B cell (primary cell): Measurements from ENCODE around the gene KIRREL3. TPM values are rescaled to one million over a fixed set of nuclear protein-coding genes. Genes with fewer than 3 reads are reported as not detected.
A peak's percentile ranks its signal among the peaks of the same experiment; 100 is the strongest.

Experiments
- ATAC-seq: fragments of 200-7000 bp; cut with Tn5 transposase; one replicate; pipeline ENCODE4 v1.10.0; 2021; ENCODE audit warnings: low read depth, mild to moderate bottlenecking, moderate number of reproducible peaks, moderate library complexity
- CTCF ChIA-PET: fragments of 350-600 bp; sonication (Branson Sonifier 250); formaldehyde crosslinking; loops from one replicate; lab custom pipeline; 2021; ENCODE audit warnings: antibody characterized with exemption, inconsistent platforms; lab: Charles Lee
- POLR2A ChIA-PET: fragments of 350-600 bp; sonication (Branson Sonifier 250); formaldehyde crosslinking; loops from one replicate; lab custom pipeline; 2021; ENCODE audit warnings: antibody characterized with exemption; lab: Charles Lee
- DNase-seq: peaks from one replicate; pipeline ENCODE4 v3.0.0; 2013
- H2AFZ ChIP-seq: 2 replicates; pipeline ENCODE4 v1.6.1; 2012; ENCODE audit warnings: mild to moderate bottlenecking, low read depth, low read length; ENCODE audit not compliant: insufficient read depth, poor library complexity, severe bottlenecking
- H3K27ac ChIP-seq, 2 donors: 1 replicate in 1 of 2; 2 replicates in 1 of 2; pipeline ENCODE4 v1.5.1; 2012 to 2013; ENCODE audit warnings: low read length in 2 of 2, mild to moderate bottlenecking in 2 of 2, moderate library complexity in 1 of 2
- H3K27me3 ChIP-seq, 4 experiments: fragments of 200-600 bp in 1 of 4; sonication (generic) in 1 of 4; replicated peaks in 1 of 4; 1 replicate in 2 of 4; 2 replicates in 2 of 4; pipeline versions ENCODE4 v1.6.1 to v1.7.0; 2013 to 2016; ENCODE audit warnings: low read length in 3 of 4, mild to moderate bottlenecking in 2 of 4, mixed read lengths in 1 of 4, moderate library complexity in 1 of 4; ENCODE audit not compliant: insufficient read depth in 4 of 4, control insufficient read depth in 3 of 4; ENCODE audit errors: control extremely low read depth in 1 of 4
- H3K36me3 ChIP-seq, 2 experiments: replicated peaks in 1 of 2; 1 replicate in 1 of 2; 2 replicates in 1 of 2; pipeline versions ENCODE4 v1.6.1 to v1.7.1; 2013; ENCODE audit warnings: low read length in 1 of 2; ENCODE audit not compliant: insufficient read depth in 2 of 2, control insufficient read depth in 1 of 2; ENCODE audit errors: control extremely low read depth in 1 of 2, extremely low read depth in 1 of 2
- H3K4me1 ChIP-seq, 2 donors: fragments of 200-600 bp in 1 of 2; sonication (generic) in 1 of 2; 1 replicate in 1 of 2; 2 replicates in 1 of 2; pipeline versions ENCODE4 v1.5.1 to v1.6.1; 2013 to 2017; ENCODE audit warnings: low read length in 2 of 2; ENCODE audit not compliant: control insufficient read depth in 2 of 2, insufficient read depth in 2 of 2
- H3K4me2 ChIP-seq: replicated peaks from 2 replicates; pipeline ENCODE3; 2012; ENCODE audit warnings: mild to moderate bottlenecking, low read depth, low read length; ENCODE audit not compliant: poor library complexity, severe bottlenecking
- H3K4me3 ChIP-seq, 5 experiments: fragments of 200-600 bp in 1 of 5; sonication (generic) in 1 of 5; 1 replicate in 3 of 5; 2 replicates in 2 of 5; pipeline versions ENCODE4 v1.5.1 to v1.7.0; 2011 to 2016; ENCODE audit warnings: low read length in 4 of 5, mild to moderate bottlenecking in 4 of 5, low read depth in 2 of 5, control low read depth in 1 of 5, moderate library complexity in 1 of 5; ENCODE audit not compliant: insufficient read depth in 1 of 5; ENCODE audit errors: control extremely low read depth in 1 of 5, extremely low read depth in 1 of 5
- H3K79me2 ChIP-seq: fragments of 200-600 bp; sonication (generic); one replicate; pipeline ENCODE4 v1.6.0; 2016; ENCODE audit warnings: low read length; ENCODE audit not compliant: control insufficient read depth, insufficient read depth
- H3K9ac ChIP-seq: fragments of 200-600 bp; sonication (generic); 2 replicates; pipeline ENCODE4 v1.6.1; 2017; ENCODE audit warnings: mild to moderate bottlenecking, low read length, moderate library complexity
- H3K9me3 ChIP-seq, 3 donors: one replicate each; pipeline versions ENCODE4 v1.6.1 to v1.7.1; 2013; ENCODE audit warnings: low read length in 2 of 3; ENCODE audit not compliant: control insufficient read depth in 2 of 3, insufficient read depth in 1 of 3; ENCODE audit errors: control extremely low read depth in 1 of 3
- H4K20me1 ChIP-seq: 2 replicates; pipeline ENCODE4 v1.6.0; 2012; ENCODE audit warnings: mild to moderate bottlenecking, low read length; ENCODE audit not compliant: insufficient read depth, control insufficient read depth, poor library complexity, severe bottlenecking
- H3K27ac Mint-ChIP-seq: one replicate; pipeline ENCODE4 v1.8.0; 2021; ENCODE audit warnings: mixed read lengths
- H3K27me3 Mint-ChIP-seq: one replicate; pipeline ENCODE4 v1.8.0; 2021; ENCODE audit warnings: mixed read lengths
- H3K4me1 Mint-ChIP-seq: one replicate; pipeline ENCODE4 v1.8.0; 2021; ENCODE audit warnings: mixed read lengths
- H3K4me3 Mint-ChIP-seq: one replicate; pipeline ENCODE4 v1.8.0; 2021; ENCODE audit warnings: mixed read lengths
- H3K9me3 Mint-ChIP-seq: one replicate; pipeline ENCODE4 v1.8.0; 2022; ENCODE audit warnings: mixed read lengths; ENCODE audit not compliant: insufficient read depth
- CTCF ChIP-seq: fragments of 200-600 bp; IDR thresholded peaks from one replicate; pipeline ENCODE4 v1.8.0; 2022; ENCODE audit warnings: antibody characterized with exemption, mild to moderate bottlenecking
- EZH2 ChIP-seq: IDR thresholded peaks from 2 replicates; pipeline ENCODE4 v1.6.1; 2012; ENCODE audit warnings: borderline replicate concordance, low read depth, mild to moderate bottlenecking, moderate library complexity, low read length; ENCODE audit not compliant: insufficient read depth, poor library complexity, severe bottlenecking
- WGBS: methylation state at CpG from one replicate; pipeline ENCODE4 v1.1.5; 2013; ENCODE audit warnings: missing lambda C conversion rate; ENCODE audit not compliant: insufficient coverage; 5-methylcytosine and 5-hydroxymethylcytosine counted together
- intact Hi-C: fragments of 100-400 bp; cut with micrococcal nuclease; formaldehyde crosslinking; loops from one replicate; pipeline ENCODE4 v1.10.0; 2022
- polyA plus RNA-seq: library from polyadenylated mRNA; depleted of rRNA; stranded (reverse); fragments of >200 nt; gene quantifications from 2 replicates; pipeline ENCODE4 v1.2.3, GENCODE V29; 2012
- total RNA-seq, 2 donors: library from RNA; stranded (reverse); fragments of 120-200 nt in 1 of 2; gene quantifications; 1 replicate in 1 of 2; 2 replicates in 1 of 2; pipeline versions ENCODE4 v1.2.3 to v1.2.4, GENCODE V29; 2013 to 2022

KIRREL3 gene
- total and polyA plus RNA-seq, 2 donors (not counting 1 experiment from before 2014, with no cell fraction given) = not detected

DNA sequence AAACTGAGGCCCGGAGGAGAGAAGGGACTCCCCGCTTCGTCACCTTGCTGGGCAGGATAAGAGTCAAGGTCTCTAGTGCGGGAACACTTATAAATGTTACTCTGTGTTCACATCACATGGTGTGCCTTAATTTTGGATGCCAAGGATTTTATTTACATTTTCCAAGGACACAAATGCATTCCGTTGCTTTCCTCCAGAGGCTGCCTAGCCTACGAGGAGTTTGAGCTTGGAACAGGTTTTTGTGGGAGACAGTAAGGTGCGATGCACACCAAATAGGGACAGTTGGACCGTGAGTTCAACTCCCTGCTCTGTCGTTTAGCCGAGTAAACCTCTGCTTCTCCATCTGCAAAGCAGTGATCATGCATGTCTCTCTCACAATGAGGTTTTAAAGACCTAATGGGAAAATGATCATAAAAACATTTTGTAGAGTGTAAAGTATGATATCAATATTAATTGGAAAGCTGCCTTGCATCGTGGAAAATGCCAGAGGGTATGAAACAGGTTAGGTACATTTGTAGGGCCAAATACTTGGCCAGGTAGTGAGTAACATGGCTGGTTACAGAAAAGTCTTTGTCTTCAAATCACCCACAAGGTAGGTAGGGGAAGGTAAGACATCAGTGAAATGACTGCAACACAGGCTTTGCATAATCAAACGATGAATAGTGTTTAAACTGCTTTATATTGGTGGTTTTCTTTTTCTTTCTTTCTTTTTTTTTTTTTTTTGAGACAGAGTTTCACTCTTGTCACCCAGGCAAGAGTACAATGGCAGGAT, 583.3 kb downstream of the KIRREL3 start:
- 93% methylated on average over 8 of the region's 12 CpGs for WGBS

More for the DNA sequence above, 583.3 kb downstream of the KIRREL3 start:
- Mint-ChIP-seq H3K27me3 (no peaks in the 10 kb centered on the region), H3K9me3 (no peaks in the 10 kb centered on the region), H3K4me1 (peaks cover 25% of the 10 kb centered on the region), H3K4me3 (peak overlapping the region; percentile 77), H3K27ac (no peak overlapping the region)
- DNase-seq (no peak), ATAC-seq (no peak)
- CTCF ChIA-PET = interaction anchor here (1.2 to 1.5 kb wide), 2 partner anchors 63 to 107 kb away, joined by 3 to 5 read pairs; no protein-coding TSS in a partner anchor
- Histone ChIP-seq H3K79me2 (no peaks in the 10 kb centered on the region), H4K20me1 (no peaks in the 10 kb centered on the region), H3K9me3 (peaks cover 0 to 2% (median 0%) of the 10 kb centered on the region in 3 donors), H3K4me2 (peak overlapping the region; percentile 87), H3K36me3 (no peaks in the 10 kb centered on the region), H3K27ac (no peak overlapping the region), H3K27me3 (peaks cover 0 to 13% (median 0%) of the 10 kb centered on the region in 4 experiments), H3K4me3 (peak overlapping the region in 2 of 5 experiments; percentile 45), H2AFZ (peak overlapping the region; percentile 83), H3K4me1 (peaks cover 22 to 25% of the 10 kb centered on the region in 2 donors), H3K9ac (peak overlapping the region; percentile 55)
- POLR2A ChIA-PET = no interaction called here
- intact Hi-C loops = no loop called here
- TF ChIP-seq CTCF = no peak
- TF ChIP-seq EZH2 = no peak
